Tibial nerve (tissue), 3 donors: ENCODE data around the gene RAX2.
"Not testable (repeated sequence)": the region's sequence is repeated elsewhere in the genome, so short reads cannot be mapped to it uniquely, and the experiment has no call there.

Experiments used
- CTCF ChIP-seq, 5 experiments: fragments of 200-600 bp in 3 of 5; fragments of 450-650 bp in 2 of 5; sonication (generic) in 3 of 5; IDR thresholded peaks; one replicate each; pipeline ENCODE4 v1.5.1; 2016 to 2019; ENCODE audit warnings: antibody characterized with exemption in 5 of 5, mild to moderate bottlenecking in 3 of 5, moderate library complexity in 2 of 5
- POLR2A ChIP-seq, 2 donors: fragments of 450-650 bp; IDR thresholded peaks; one replicate each; pipeline ENCODE4 v1.6.1; 2017; ENCODE audit warnings: antibody characterized with exemption in 2 of 2, mild to moderate bottlenecking in 2 of 2, moderate library complexity in 2 of 2

DNA sequence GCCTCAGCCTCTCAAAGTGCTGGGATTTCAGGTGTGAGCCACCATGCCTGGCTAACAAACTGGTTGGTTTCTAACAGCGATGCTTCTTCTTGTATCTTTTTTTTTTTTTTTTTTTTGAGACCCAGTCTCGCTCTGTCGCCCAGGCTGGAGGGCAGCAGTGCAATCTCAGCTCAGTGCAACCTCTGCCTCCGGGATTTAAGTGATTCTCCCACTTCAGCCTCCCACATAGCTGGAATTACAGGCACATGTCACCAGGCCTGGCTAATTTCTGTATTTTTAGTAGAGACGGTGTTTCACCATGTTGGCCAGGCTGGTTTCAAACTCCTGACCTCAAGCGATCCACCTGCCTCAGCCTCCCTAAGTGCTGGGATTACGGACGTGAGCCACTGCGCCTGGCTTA is 44.1 kb upstream of the RAX2 start:
- TF ChIP-seq CTCF, POLR2A (IDR thresholded peaks at IDR 0.05): not testable (repeated sequence)
